ENCODE data around the gene CD164L2. TPM values are rescaled to one million over a fixed set of nuclear protein-coding genes. Genes with fewer than 3 reads are reported as not detected.

Gene CD164L2
- total RNA-seq, 4 donors from 2014 or later, result 0.50 to 0.63 (median 0.54) TPM; not detected in 1

DNA sequence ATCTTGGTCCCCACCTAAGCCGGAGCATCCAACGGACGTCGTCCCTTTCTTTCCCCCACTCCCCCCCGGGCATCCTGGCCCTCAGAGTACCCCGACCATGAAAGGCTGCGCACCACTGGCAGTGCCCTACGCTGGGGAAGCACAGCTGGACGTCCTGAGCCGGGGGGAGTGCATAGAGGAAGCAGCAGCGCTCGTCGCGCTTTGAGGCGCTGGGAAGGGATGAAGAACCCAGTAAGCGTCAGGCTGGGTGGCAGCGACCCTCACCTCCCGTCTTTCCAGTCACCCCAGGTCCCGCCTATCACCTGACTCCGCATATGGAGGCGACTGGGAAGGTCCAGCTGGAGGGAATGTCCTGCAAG, 22.1 kb downstream of the CD164L2 start:
- Histone ChIP-seq H3K4me3 (replicated peaks in 1 of 3) (no peak overlapping the region), H3K9me3 (no peaks in the 10 kb centered on the region), H3K27ac (no peak overlapping the region), H3K36me3 (peaks cover 24 to 48% of the 10 kb centered on the region in 2 donors), H3K27me3 (no peaks in the 10 kb centered on the region), H3K4me1 (peaks cover 0 to 13% of the 10 kb centered on the region in 2 donors)
- TF ChIP-seq POLR2A (IDR thresholded peaks at IDR 0.05), result no peak
- TF ChIP-seq, protein P1, sequence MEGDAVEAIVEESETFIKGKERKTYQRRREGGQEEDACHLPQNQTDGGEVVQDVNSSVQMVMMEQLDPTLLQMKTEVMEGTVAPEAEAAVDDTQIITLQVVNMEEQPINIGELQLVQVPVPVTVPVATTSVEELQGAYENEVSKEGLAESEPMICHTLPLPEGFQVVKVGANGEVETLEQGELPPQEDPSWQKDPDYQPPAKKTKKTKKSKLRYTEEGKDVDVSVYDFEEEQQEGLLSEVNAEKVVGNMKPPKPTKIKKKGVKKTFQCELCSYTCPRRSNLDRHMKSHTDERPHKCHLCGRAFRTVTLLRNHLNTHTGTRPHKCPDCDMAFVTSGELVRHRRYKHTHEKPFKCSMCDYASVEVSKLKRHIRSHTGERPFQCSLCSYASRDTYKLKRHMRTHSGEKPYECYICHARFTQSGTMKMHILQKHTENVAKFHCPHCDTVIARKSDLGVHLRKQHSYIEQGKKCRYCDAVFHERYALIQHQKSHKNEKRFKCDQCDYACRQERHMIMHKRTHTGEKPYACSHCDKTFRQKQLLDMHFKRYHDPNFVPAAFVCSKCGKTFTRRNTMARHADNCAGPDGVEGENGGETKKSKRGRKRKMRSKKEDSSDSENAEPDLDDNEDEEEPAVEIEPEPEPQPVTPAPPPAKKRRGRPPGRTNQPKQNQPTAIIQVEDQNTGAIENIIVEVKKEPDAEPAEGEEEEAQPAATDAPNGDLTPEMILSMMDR (IDR thresholded peaks at IDR 0.05), result no peak
- no peak for DNase-seq
- intact Hi-C loops (cut with DNase I), result no loop called here
- WGBS, 2 donors, result 84 to 93% methylated on average over 14 to 21 of the region's 21 CpGs

DNA sequence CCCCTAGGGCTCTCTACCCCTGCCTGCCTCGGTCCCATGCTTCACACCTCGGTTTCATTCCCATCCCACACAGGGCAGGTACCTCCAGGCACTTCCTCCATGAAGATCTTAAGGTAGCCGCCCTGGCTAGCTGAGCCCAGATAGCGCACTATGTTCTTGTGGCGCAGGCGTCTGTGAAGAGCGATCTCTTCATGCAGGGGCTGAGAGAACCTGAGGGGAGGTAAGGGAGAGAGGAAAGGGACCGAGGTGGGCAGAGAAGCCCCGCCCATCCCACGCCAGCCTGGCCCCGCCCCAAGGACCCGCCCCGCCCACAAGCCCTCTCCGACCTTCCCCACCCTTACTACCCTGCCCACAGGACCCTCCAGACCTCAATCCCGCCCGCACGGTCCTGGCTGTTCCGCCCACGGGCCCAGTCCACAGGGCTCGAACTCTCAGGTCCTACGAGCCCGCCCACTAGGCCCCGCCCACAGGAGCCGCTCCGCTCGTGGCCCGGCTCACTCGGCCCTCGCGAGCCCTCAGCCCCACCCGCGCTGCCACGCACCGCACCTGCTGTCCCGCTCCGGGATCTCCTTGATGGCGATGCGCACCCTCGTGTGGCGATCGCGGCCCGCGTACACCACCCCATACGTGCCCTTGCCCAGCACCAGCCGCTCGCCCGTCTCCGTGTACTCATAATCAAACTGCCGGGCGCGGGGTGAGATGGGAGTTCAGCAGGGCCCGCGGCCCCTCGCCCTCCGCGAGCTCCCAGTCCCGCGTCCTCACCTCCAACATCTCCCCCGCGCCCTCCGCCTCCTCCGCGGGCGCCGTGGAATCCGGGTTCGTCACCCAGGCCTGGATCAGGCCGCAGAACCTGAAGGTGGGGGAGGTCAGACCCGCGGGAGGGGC, 22.7 kb downstream of the CD164L2 start:
- Histone ChIP-seq H3K27me3 (no peaks in the 10 kb centered on the region), H3K9me3 (no peaks in the 10 kb centered on the region), H3K36me3 (peaks cover 28 to 53% of the 10 kb centered on the region in 2 donors), H3K4me3 (replicated peaks in 1 of 3) (no peak overlapping the region), H3K4me1 (peaks cover 0 to 13% of the 10 kb centered on the region in 2 donors), H3K27ac (no peak overlapping the region)
- DNase-seq, result no peak
- WGBS, 2 donors, result 56 to 58% methylated on average over 34 to 63 of the region's 71 CpGs
- TF ChIP-seq, protein P1 (IDR thresholded peaks at IDR 0.05), result no peak
- no peak for TF ChIP-seq POLR2A (IDR thresholded peaks at IDR 0.05)
- intact Hi-C loops (cut with DNase I), result no loop called here

DNA sequence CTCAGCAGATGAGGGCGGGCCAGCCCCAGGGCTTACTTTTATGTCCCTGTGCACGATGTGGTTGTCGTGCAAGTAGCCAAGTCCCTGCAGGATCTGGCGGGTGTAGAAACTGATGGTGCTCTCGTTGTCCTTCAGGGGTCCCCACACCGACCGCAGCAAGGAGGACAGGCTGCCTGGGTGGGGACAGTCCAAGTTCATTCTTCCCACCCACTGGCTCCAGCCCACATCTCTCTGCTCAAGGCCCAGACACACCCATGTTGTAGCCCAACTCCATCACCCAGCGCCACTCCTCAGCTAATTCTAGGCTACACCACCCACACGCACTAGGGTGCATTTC, 23.3 kb downstream of the CD164L2 start:
- H3K4me3 ChIP-seq (replicated peaks in 1 of 3), result no peak overlapping the region
- TF ChIP-seq POLR2A (IDR thresholded peaks at IDR 0.05), result no peak
- TF ChIP-seq, protein P1 (IDR thresholded peaks at IDR 0.05), result no peak
- intact Hi-C loops (cut with DNase I), result loop anchor here (5.0 kb wide), 1 partner anchor 33 kb away; the partner anchor contains the start of gene GPR3
- 73 to 86% methylated on average over 9 of the region's 9 CpGs for WGBS, 2 donors
- H3K27me3 ChIP-seq, result no peaks in the 10 kb centered on the region
- peaks cover 0 to 7% of the 10 kb centered on the region in 2 donors for H3K4me1 ChIP-seq
- peaks cover 28 to 56% of the 10 kb centered on the region in 2 donors for H3K36me3 ChIP-seq
- H3K27ac ChIP-seq, result no peak overlapping the region
- H3K9me3 ChIP-seq, result no peaks in the 10 kb centered on the region
- DNase-seq, result no peak

DNA sequence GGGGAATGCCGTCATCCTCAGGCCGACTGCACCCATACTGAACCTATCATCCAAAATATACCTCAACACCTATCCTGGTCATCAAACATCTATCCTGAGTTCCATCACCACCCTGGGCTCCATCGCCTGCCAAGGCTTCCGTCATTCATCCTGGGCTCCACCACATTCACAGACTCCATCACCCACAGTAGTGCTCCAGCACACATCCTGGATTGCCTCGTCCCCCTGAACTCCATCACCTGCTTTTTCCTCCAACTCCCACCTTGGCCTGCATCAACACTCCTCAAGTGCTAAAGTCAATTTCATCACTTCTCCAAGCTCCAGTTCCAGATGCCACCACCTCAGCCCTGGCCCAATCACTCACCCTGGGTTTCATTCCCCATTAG, 24.2 kb downstream of the CD164L2 start:
- WGBS, 2 donors, result 98% methylated on average over 3 to 5 of the region's 5 CpGs
- H3K9me3 ChIP-seq, result no peaks in the 10 kb centered on the region

More for the DNA sequence above, 24.2 kb downstream of the CD164L2 start:
- intact Hi-C loops (cut with DNase I), result loop anchor here (5.0 kb wide), 1 partner anchor 33 kb away; the partner anchor contains the start of gene GPR3
- Histone ChIP-seq H3K4me1 (no peaks in the 10 kb centered on the region), H3K27me3 (no peaks in the 10 kb centered on the region), H3K4me3 (replicated peaks in 1 of 3) (no peak overlapping the region), H3K36me3 (peaks cover 28 to 54% of the 10 kb centered on the region in 2 donors), H3K27ac (no peak overlapping the region)
- no peak for DNase-seq
- TF ChIP-seq POLR2A (IDR thresholded peaks at IDR 0.05), result no peak
- TF ChIP-seq, protein P1 (IDR thresholded peaks at IDR 0.05), result no peak

Measured in thyroid gland (tissue), 4 donors.